Measurements from ENCODE around the gene SYNRG.

The SYNRG gene

DNA sequence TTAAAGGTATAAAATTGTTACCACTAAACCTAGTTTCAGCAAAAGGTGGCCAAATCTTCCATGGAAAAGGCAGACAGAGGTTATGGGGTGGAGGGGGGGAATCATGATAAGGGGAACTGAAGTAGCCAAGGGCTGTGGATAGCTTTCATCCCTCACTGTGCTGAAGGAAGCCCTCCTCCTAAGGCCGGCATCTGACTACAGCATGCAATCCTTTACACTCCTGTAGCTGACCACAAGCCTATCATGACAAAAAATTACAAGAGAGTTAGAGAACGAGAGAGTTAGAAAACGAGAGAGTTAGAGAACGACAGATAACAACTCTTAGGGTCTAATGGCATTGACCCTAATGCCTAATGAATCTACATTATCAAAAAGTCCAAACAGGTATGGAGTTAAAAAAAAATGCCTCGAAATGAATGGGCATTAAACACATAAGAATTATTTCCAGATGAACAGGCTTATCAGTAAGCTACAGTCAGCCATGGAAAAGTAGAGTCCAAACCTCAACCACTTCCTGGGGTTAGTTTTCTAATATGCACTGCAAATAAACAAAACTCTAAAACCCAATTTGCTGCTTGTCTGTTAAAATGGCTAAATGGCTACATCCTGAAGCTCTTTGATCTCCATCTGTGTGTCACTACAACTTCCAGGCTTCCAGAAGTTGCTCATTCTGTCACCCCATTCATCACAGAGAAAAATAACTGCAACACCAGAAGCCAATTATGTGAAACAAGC lies 89.8 kb downstream of the SYNRG start:
- no peak overlapping the region for H3K9ac ChIP-seq (ENCODE audit: low read depth, low read length, poor library complexity)
- no peak overlapping the region for H4K91ac ChIP-seq (ENCODE audit: low read depth, low read length, poor library complexity)
- no peak overlapping the region for H2BK15ac ChIP-seq (ENCODE audit: low read length)
- no peaks in the 10 kb centered on the region for H3K9me3 ChIP-seq (replicated peaks in 1 of 2; ENCODE audit: control insufficient read depth in 2 of 2, insufficient read depth in 1 of 2, low read depth in 1 of 2, low read length in 2 of 2)
- WGBS, 2 donors (ENCODE audit: extremely low coverage in 2 of 2, insufficient read length in 2 of 2, insufficient replicate concordance in 1 of 2), result no CpG with 5 or more reads among the region's 5 CpGs
- H3K4me1 ChIP-seq (ENCODE audit: control insufficient read depth in 2 of 2, insufficient read depth in 1 of 2, low read depth in 1 of 2, low read length in 2 of 2), result peaks cover 0 to 10% of the 10 kb centered on the region in 2 donors
- H2AFZ ChIP-seq (ENCODE audit: low read length), result no peak overlapping the region
- H3K79me1 ChIP-seq (ENCODE audit: low read depth, low read length), result no peaks in the 10 kb centered on the region
- no peak overlapping the region for H2BK120ac ChIP-seq (ENCODE audit: low read depth, low read length)
- no peak overlapping the region for H3K14ac ChIP-seq (ENCODE audit: low read length)
- H2BK5ac ChIP-seq (ENCODE audit: low read length), result no peak overlapping the region
- H3K23ac ChIP-seq (ENCODE audit: low read depth, low read length, poor library complexity), result no peak overlapping the region
- peaks cover 16 to 76% of the 10 kb centered on the region in 2 donors for H3K36me3 ChIP-seq (replicated peaks in 1 of 2; ENCODE audit: control insufficient read depth in 2 of 2, insufficient read depth in 2 of 2, low read length in 2 of 2)
- DNase-seq (ENCODE audit: low spot score), result no peak
- no peaks in the 10 kb centered on the region for H3K27me3 ChIP-seq (ENCODE audit: control insufficient read depth in 3 of 3, insufficient read depth in 3 of 3, low read depth in 1 of 3, low read length in 3 of 3)
- H2BK12ac ChIP-seq (ENCODE audit: low read length), result no peak overlapping the region
- no peak overlapping the region for H3K18ac ChIP-seq (ENCODE audit: low read length)
- H2AK5ac ChIP-seq (ENCODE audit: low read depth, low read length), result no peak overlapping the region
- H4K8ac ChIP-seq (ENCODE audit: low read depth, low read length), result no peak overlapping the region
- no peak overlapping the region for H3K4me3 ChIP-seq (ENCODE audit: low read length in 2 of 2)
- H3K27ac ChIP-seq (replicated peaks; ENCODE audit: low read length), result no peak overlapping the region
- no peak overlapping the region for H3K4me2 ChIP-seq (ENCODE audit: insufficient read depth, low read length, poor library complexity, severe bottlenecking)
- H3K4ac ChIP-seq (ENCODE audit: low read length), result no peak overlapping the region

DNA sequence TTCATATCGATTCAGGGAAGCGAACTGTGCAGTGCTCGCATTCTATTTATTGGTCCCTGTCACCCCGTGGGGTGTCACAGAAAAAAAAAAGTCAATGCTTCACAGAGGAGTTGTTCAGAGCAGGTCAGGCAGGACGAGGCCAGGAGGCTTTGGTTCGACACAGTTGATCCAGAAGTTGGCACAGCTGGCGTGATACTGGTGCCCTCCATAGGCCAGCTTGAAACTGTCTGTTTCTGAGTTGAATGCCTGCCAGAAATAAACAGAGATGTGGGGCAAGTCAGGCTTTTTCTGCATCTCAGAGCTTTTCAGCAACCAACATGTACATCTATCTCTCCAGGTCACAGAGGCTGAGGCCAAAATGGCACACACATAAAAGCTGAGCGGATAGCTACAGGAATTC lies 90.4 kb downstream of the SYNRG start:
- H2BK12ac ChIP-seq (ENCODE audit: low read length), result no peak overlapping the region
- no peaks in the 10 kb centered on the region for H3K79me1 ChIP-seq (ENCODE audit: low read depth, low read length)
- H3K36me3 ChIP-seq (replicated peaks in 1 of 2; ENCODE audit: control insufficient read depth in 2 of 2, insufficient read depth in 2 of 2, low read length in 2 of 2), result peaks cover 14 to 76% of the 10 kb centered on the region in 2 donors
- H3K9me3 ChIP-seq (replicated peaks in 1 of 2; ENCODE audit: control insufficient read depth in 2 of 2, insufficient read depth in 1 of 2, low read depth in 1 of 2, low read length in 2 of 2), result no peaks in the 10 kb centered on the region
- no peak overlapping the region for H3K4me3 ChIP-seq (ENCODE audit: low read length in 2 of 2)
- no peak overlapping the region for H2AK5ac ChIP-seq (ENCODE audit: low read depth, low read length)
- H3K4me1 ChIP-seq (ENCODE audit: control insufficient read depth in 2 of 2, insufficient read depth in 1 of 2, low read depth in 1 of 2, low read length in 2 of 2), result peaks cover 0 to 10% of the 10 kb centered on the region in 2 donors
- no peak overlapping the region for H3K9ac ChIP-seq (ENCODE audit: low read depth, low read length, poor library complexity)
- no peak overlapping the region for H2BK120ac ChIP-seq (ENCODE audit: low read depth, low read length)
- no peak for DNase-seq (ENCODE audit: low spot score)
- H3K14ac ChIP-seq (ENCODE audit: low read length), result no peak overlapping the region
- no peak overlapping the region for H3K4me2 ChIP-seq (ENCODE audit: insufficient read depth, low read length, poor library complexity, severe bottlenecking)
- no peak overlapping the region for H2AFZ ChIP-seq (ENCODE audit: low read length)
- H4K91ac ChIP-seq (ENCODE audit: low read depth, low read length, poor library complexity), result no peak overlapping the region
- no peak overlapping the region for H3K18ac ChIP-seq (ENCODE audit: low read length)
- no CpG with 5 or more reads among the region's 8 CpGs for WGBS, 2 donors (ENCODE audit: extremely low coverage in 2 of 2, insufficient read length in 2 of 2, insufficient replicate concordance in 1 of 2)
- no peaks in the 10 kb centered on the region for H3K27me3 ChIP-seq (ENCODE audit: control insufficient read depth in 3 of 3, insufficient read depth in 3 of 3, low read depth in 1 of 3, low read length in 3 of 3)
- no peak overlapping the region for H2BK5ac ChIP-seq (ENCODE audit: low read length)
- no peak overlapping the region for H3K23ac ChIP-seq (ENCODE audit: low read depth, low read length, poor library complexity)
- H4K8ac ChIP-seq (ENCODE audit: low read depth, low read length), result no peak overlapping the region
- H3K27ac ChIP-seq (replicated peaks; ENCODE audit: low read length), result no peak overlapping the region
- H3K4ac ChIP-seq (ENCODE audit: low read length), result no peak overlapping the region
- H2BK15ac ChIP-seq (ENCODE audit: low read length), result no peak overlapping the region

DNA sequence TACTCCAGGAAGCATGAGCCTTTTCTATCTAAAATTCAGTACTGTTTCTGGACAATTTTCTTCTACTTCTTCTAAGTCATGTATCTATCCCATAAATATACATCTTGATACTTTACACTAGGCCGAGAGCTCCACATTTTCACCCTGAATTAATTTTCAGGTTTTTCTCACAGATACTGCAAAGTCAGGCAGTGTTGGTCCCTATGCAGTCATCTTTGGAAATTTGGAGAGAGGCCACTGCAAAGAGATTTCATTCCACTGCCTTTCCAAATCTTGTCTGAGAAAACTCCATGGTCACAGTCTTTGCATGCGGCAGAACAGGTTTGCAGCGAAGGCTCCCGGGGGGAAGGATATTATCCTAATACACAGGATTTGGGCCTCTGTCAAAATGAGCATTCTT lies 91.3 kb downstream of the SYNRG start:
- no peak overlapping the region for H3K9ac ChIP-seq (ENCODE audit: low read depth, low read length, poor library complexity)
- no peak overlapping the region for H2BK120ac ChIP-seq (ENCODE audit: low read depth, low read length)
- no peaks in the 10 kb centered on the region for H3K9me3 ChIP-seq (replicated peaks in 1 of 2; ENCODE audit: control insufficient read depth in 2 of 2, insufficient read depth in 1 of 2, low read depth in 1 of 2, low read length in 2 of 2)
- peaks cover 14 to 76% of the 10 kb centered on the region in 2 donors for H3K36me3 ChIP-seq (replicated peaks in 1 of 2; ENCODE audit: control insufficient read depth in 2 of 2, insufficient read depth in 2 of 2, low read length in 2 of 2)
- H3K4me2 ChIP-seq (ENCODE audit: insufficient read depth, low read length, poor library complexity, severe bottlenecking), result no peak overlapping the region
- H3K79me1 ChIP-seq (ENCODE audit: low read depth, low read length), result no peaks in the 10 kb centered on the region
- no peak for DNase-seq (ENCODE audit: low spot score)
- H3K4me3 ChIP-seq (ENCODE audit: low read length in 2 of 2), result no peak overlapping the region
- no peak overlapping the region for H4K8ac ChIP-seq (ENCODE audit: low read depth, low read length)
- peaks cover 0 to 10% of the 10 kb centered on the region in 2 donors for H3K4me1 ChIP-seq (ENCODE audit: control insufficient read depth in 2 of 2, insufficient read depth in 1 of 2, low read depth in 1 of 2, low read length in 2 of 2)
- H4K91ac ChIP-seq (ENCODE audit: low read depth, low read length, poor library complexity), result no peak overlapping the region
- H3K18ac ChIP-seq (ENCODE audit: low read length), result no peak overlapping the region
- no peak overlapping the region for H2BK5ac ChIP-seq (ENCODE audit: low read length)
- H3K27ac ChIP-seq (replicated peaks; ENCODE audit: low read length), result no peak overlapping the region
- no peak overlapping the region for H2AFZ ChIP-seq (ENCODE audit: low read length)
- no CpG with 5 or more reads among the region's 4 CpGs for WGBS, 2 donors (ENCODE audit: extremely low coverage in 2 of 2, insufficient read length in 2 of 2, insufficient replicate concordance in 1 of 2)
- no peak overlapping the region for H2AK5ac ChIP-seq (ENCODE audit: low read depth, low read length)
- no peak overlapping the region for H3K14ac ChIP-seq (ENCODE audit: low read length)
- no peak overlapping the region for H2BK12ac ChIP-seq (ENCODE audit: low read length)
- H3K27me3 ChIP-seq (ENCODE audit: control insufficient read depth in 3 of 3, insufficient read depth in 3 of 3, low read depth in 1 of 3, low read length in 3 of 3), result no peaks in the 10 kb centered on the region
- no peak overlapping the region for H3K23ac ChIP-seq (ENCODE audit: low read depth, low read length, poor library complexity)
- no peak overlapping the region for H2BK15ac ChIP-seq (ENCODE audit: low read length)
- H3K4ac ChIP-seq (ENCODE audit: low read length), result no peak overlapping the region

DNA sequence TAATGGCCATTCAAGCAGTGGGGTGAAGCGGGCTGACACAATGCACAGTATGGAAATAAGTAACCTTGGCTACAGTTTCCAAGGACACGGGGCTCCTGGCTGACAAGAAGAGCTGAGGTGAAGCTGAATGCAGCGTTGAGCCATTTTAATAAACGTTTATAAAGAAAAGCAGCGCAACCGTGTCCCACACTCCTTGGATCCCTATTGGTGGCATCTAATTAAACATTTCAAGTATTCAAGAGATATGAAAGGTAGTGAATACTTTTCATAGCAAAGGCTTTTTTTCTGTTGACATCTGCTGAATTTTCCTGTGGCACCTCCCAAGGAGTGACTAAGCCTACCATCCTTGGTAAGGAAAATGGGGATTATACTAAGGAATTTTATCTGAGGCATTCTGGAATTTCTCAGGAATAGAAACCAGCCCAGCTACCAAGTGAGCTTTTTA lies 93.1 kb downstream of the SYNRG start:
- peaks cover 2% of the 10 kb centered on the region for H3K79me1 ChIP-seq (ENCODE audit: low read depth, low read length)
- no peaks in the 10 kb centered on the region for H3K27me3 ChIP-seq (ENCODE audit: control insufficient read depth in 3 of 3, insufficient read depth in 3 of 3, low read depth in 1 of 3, low read length in 3 of 3)
- no peak overlapping the region for H2BK120ac ChIP-seq (ENCODE audit: low read depth, low read length)
- H3K23ac ChIP-seq (ENCODE audit: low read depth, low read length, poor library complexity), result no peak overlapping the region
- no peak overlapping the region for H2AK5ac ChIP-seq (ENCODE audit: low read depth, low read length)
- H3K27ac ChIP-seq (replicated peaks; ENCODE audit: low read length), result no peak overlapping the region
- H3K9ac ChIP-seq (ENCODE audit: low read depth, low read length, poor library complexity), result no peak overlapping the region
- H3K36me3 ChIP-seq (replicated peaks in 1 of 2; ENCODE audit: control insufficient read depth in 2 of 2, insufficient read depth in 2 of 2, low read length in 2 of 2), result peaks cover 20 to 84% of the 10 kb centered on the region in 2 donors
- WGBS, 2 donors (ENCODE audit: extremely low coverage in 2 of 2, insufficient read length in 2 of 2, insufficient replicate concordance in 1 of 2), result no CpG with 5 or more reads among the region's 6 CpGs
- H3K18ac ChIP-seq (ENCODE audit: low read length), result no peak overlapping the region
- no peak overlapping the region for H2BK12ac ChIP-seq (ENCODE audit: low read length)
- no peak for DNase-seq (ENCODE audit: low spot score)
- no peak overlapping the region for H3K14ac ChIP-seq (ENCODE audit: low read length)
- no peak overlapping the region for H2AFZ ChIP-seq (ENCODE audit: low read length)
- no peak overlapping the region for H2BK15ac ChIP-seq (ENCODE audit: low read length)
- H3K4ac ChIP-seq (ENCODE audit: low read length), result no peak overlapping the region
- no peak overlapping the region for H4K8ac ChIP-seq (ENCODE audit: low read depth, low read length)
- H2BK5ac ChIP-seq (ENCODE audit: low read length), result no peak overlapping the region
- no peak overlapping the region for H3K4me3 ChIP-seq (ENCODE audit: low read length in 2 of 2)
- no peak overlapping the region for H4K91ac ChIP-seq (ENCODE audit: low read depth, low read length, poor library complexity)
- no peak overlapping the region for H3K4me2 ChIP-seq (ENCODE audit: insufficient read depth, low read length, poor library complexity, severe bottlenecking)
- H3K9me3 ChIP-seq (replicated peaks in 1 of 2; ENCODE audit: control insufficient read depth in 2 of 2, insufficient read depth in 1 of 2, low read depth in 1 of 2, low read length in 2 of 2), result no peaks in the 10 kb centered on the region
- H3K4me1 ChIP-seq (ENCODE audit: control insufficient read depth in 2 of 2, insufficient read depth in 1 of 2, low read depth in 1 of 2, low read length in 2 of 2), result peaks cover 4 to 10% of the 10 kb centered on the region in 2 donors
